Measurements from ENCODE around the gene CBLB.

Gene CBLB

DNA sequence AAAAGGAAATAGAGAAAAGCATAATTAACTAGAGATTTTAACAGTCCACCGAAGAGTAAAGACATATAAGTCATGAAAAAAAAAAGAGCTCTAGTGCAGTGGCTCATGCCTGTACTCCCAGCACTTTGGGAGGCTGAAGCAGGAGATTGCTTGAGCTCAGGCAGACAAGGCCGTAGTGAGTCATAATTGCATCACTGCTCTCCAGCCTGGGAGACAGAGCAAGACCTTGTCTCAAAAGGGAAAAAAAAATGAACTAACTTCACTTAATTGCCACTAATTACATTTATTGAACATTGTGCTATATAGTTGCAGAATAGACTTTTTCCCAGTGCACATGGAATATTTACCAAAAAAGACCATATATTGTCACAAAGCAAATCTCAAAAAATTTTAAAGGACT is 221.8 kb downstream of the CBLB start:
- DNase-seq (ENCODE audit: low read depth): no peak
- TF ChIP-seq, protein P1, sequence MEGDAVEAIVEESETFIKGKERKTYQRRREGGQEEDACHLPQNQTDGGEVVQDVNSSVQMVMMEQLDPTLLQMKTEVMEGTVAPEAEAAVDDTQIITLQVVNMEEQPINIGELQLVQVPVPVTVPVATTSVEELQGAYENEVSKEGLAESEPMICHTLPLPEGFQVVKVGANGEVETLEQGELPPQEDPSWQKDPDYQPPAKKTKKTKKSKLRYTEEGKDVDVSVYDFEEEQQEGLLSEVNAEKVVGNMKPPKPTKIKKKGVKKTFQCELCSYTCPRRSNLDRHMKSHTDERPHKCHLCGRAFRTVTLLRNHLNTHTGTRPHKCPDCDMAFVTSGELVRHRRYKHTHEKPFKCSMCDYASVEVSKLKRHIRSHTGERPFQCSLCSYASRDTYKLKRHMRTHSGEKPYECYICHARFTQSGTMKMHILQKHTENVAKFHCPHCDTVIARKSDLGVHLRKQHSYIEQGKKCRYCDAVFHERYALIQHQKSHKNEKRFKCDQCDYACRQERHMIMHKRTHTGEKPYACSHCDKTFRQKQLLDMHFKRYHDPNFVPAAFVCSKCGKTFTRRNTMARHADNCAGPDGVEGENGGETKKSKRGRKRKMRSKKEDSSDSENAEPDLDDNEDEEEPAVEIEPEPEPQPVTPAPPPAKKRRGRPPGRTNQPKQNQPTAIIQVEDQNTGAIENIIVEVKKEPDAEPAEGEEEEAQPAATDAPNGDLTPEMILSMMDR (IDR thresholded peaks at IDR 0.05; ENCODE audit: control insufficient read depth, extremely low read depth, insufficient read depth): no peak
- H3K4me3 ChIP-seq (ENCODE audit: low read depth, low read length): no peak overlapping the region

DNA sequence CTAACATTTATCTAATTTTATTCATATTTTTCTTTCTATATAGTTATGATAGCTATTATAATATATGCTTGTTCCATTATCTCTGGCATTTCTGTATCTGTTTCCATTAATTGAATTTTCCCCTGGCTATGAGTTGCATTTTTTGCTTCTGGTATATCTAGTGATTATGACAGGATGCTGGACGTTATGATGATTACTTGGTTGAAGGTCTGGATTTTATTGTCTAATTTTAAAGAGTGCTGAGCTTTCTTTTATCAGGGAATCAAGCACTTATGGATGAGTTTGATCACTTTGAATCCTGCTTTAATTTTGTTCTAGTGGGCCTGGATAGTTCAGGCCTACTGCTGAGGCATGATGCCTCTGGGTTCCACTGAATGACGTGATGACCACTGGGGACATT is 229.7 kb downstream of the CBLB start:
- no peak for DNase-seq (ENCODE audit: low read depth)
- TF ChIP-seq, protein P1 (IDR thresholded peaks at IDR 0.05; ENCODE audit: control insufficient read depth, extremely low read depth, insufficient read depth): no peak
- no peak overlapping the region for H3K4me3 ChIP-seq (ENCODE audit: low read depth, low read length)

DNA sequence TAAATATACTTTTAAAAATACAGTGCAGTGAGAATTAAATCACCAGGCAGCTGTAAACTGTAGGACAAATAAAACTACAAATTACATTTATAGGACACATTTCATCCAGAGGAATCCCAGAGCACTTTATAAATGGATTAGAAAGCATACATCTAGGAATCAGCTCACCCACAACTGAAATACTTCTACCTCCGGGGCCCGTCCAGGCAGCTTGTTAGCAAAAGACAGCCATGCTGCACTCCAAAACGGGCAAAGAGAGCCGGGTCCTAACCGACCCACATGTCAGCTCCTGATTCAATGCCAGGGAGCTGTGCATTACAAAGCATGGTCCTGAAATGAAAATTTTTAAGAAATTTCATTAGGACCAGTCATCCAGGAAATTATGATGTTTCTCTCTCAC is 234.1 kb downstream of the CBLB start:
- DNase-seq (ENCODE audit: low read depth): no peak
- TF ChIP-seq, protein P1 (IDR thresholded peaks at IDR 0.05; ENCODE audit: control insufficient read depth, extremely low read depth, insufficient read depth): no peak
- H3K4me3 ChIP-seq (ENCODE audit: low read depth, low read length): no peak overlapping the region

DNA sequence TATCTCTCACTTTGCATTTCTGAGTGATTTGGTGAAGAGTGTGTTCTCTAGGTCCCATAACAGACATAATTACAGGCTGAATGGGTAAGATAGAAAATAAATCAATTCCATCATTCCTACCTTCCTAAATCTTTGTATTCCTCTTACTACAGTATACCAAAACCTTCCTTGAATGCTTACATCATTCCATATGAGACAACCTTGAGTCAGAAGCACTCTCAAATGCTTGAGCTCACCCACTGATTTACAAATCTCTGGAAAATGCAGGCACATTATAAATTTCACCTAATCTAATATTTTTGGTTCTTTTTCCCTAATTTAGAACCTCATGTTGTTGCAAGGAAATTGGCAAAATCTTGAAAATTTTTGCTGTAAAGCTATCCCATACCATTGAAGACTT is 239.1 kb downstream of the CBLB start:
- DNase-seq (ENCODE audit: low read depth): no peak
- TF ChIP-seq, protein P1 (IDR thresholded peaks at IDR 0.05; ENCODE audit: control insufficient read depth, extremely low read depth, insufficient read depth): no peak
- no peak overlapping the region for H3K4me3 ChIP-seq (ENCODE audit: low read depth, low read length)

DNA sequence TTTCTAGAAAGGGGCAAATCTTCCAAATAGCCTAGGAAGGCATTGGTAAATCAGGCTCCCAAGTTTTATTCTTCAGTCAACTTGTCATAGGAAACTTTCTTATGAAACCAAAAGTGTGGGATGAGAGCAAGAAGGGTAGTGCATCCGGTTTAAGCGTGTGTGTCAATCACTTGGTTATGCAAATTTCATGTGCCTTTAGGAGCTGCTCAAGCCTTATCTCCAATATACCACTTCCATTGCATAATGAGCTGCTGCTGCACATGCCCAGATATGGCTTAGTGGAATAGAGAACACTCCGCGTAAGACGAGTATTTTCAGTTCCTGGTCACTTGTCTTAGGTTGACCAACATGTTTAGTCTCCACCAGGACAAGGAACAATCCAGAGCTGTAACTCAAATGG is 242.1 kb downstream of the CBLB start:
- no peak for DNase-seq (ENCODE audit: low read depth)
- TF ChIP-seq, protein P1 (IDR thresholded peaks at IDR 0.05; ENCODE audit: control insufficient read depth, extremely low read depth, insufficient read depth): no peak
- H3K4me3 ChIP-seq (ENCODE audit: low read depth, low read length): no peak overlapping the region

DNA sequence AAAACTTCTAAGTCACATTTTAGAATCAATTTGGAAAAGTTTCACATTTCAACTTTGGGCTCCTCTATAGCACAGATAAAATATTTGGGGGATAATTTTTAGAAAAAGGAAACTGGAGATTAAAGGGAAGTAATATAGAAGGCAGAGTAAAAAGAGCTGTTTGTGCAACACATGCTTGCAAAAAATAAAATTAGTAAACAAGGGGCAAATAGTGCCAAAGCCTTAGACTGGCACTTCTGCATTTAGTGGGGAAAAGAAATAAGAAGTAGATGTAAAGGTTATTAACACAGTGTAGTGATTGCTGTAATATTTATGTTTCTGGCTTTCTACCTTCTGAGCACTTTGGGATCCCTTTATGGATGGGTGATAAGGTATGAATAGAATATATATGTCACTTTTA is 246.6 kb downstream of the CBLB start:
- no peak for DNase-seq (ENCODE audit: low read depth)
- no peak overlapping the region for H3K4me3 ChIP-seq (ENCODE audit: low read depth, low read length)
- TF ChIP-seq, protein P1 (IDR thresholded peaks at IDR 0.05; ENCODE audit: control insufficient read depth, extremely low read depth, insufficient read depth): no peak

DNA sequence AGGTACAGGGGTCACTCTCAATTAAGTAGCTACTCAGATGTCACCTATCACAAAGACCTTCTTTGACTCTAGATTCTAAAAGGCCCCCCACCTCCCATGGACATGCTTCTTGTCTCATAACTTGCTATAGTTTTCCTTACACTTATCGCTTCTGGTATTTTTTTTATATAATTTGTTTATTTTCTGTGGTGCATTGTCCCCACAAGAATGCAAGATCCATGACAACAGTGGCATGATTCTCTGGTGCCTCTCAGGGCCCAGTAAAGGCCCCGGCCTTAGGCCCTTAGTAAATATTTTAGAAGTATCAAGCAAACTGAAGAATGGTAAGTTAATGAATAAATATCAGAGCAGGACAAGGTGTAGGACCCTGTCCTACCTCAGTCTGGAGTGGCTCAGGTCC is 248.6 kb downstream of the CBLB start:
- H3K4me3 ChIP-seq (ENCODE audit: low read depth, low read length): no peak overlapping the region
- TF ChIP-seq, protein P1 (IDR thresholded peaks at IDR 0.05; ENCODE audit: control insufficient read depth, extremely low read depth, insufficient read depth): no peak
- DNase-seq (ENCODE audit: low read depth): no peak

Data from LNCaP clone FGC (cell line).